RWPE1 (cell line): ENCODE data around the gene PLS3.

Experiments
- CTCF ChIA-PET: fragments of 350-600 bp; sonication (Branson Sonifier 250); formaldehyde crosslinking; extraction: SDS; loops from one replicate; lab custom pipeline; 2021; lab: Yijun Ruan, JAX
- POLR2A ChIA-PET: fragments of 400-600 bp; formaldehyde crosslinking; extraction: SDS; loops from one replicate; lab custom pipeline; 2020; ENCODE audit warnings: antibody characterized with exemption; ENCODE audit not compliant: low non-redundant PET; lab: Yijun Ruan, JAX
- DNase-seq: peaks from one replicate; pipeline ENCODE4 v3.0.0; 2012; ENCODE audit warnings: low spot score
- H3K27ac ChIP-seq: fragments of 450-650 bp; 2 replicates; pipeline ENCODE4 v1.5.1; 2017
- TF ChIP-seq, protein P1 (sequence below): fragments of 450-650 bp; conservative IDR thresholded peaks from 2 replicates; pipeline ENCODE4 v1.5.1; 2017; ENCODE audit warnings: low read depth, mild to moderate bottlenecking

The PLS3 gene

DNA sequence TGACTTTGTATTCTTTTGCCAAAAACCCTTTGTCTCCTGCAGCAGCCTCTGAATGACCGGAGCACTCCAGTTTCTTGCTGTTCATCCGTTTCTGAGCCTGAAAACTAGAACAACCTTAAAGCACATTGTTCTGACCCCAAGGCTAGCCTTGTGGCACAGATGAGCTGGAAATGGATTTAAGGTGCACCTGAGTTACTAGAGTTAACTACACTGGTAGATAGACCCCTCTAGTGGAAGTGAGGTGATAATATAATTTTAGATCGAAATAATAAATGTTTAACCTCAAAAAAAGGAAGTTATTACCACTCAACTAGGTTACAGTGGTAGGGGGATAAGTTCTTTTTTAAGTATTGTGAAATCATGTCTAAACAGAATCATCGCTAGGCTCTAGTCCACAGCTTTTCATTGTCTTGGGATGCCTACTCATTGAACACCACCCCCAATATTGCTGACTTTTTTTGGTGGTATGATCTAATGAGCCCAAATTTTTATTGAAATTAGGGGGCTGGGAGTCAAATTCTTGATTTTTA, 2.7 kb downstream of the PLS3 start:
- POLR2A ChIA-PET = interaction anchor here (0.5 kb wide), 1 partner anchor 1524 kb away, joined by 3 read pairs; no protein-coding TSS in a partner anchor
- DNase-seq = no peak
- CTCF ChIA-PET = no interaction called here
- no peak overlapping the region for H3K27ac ChIP-seq
- TF ChIP-seq, protein P1, sequence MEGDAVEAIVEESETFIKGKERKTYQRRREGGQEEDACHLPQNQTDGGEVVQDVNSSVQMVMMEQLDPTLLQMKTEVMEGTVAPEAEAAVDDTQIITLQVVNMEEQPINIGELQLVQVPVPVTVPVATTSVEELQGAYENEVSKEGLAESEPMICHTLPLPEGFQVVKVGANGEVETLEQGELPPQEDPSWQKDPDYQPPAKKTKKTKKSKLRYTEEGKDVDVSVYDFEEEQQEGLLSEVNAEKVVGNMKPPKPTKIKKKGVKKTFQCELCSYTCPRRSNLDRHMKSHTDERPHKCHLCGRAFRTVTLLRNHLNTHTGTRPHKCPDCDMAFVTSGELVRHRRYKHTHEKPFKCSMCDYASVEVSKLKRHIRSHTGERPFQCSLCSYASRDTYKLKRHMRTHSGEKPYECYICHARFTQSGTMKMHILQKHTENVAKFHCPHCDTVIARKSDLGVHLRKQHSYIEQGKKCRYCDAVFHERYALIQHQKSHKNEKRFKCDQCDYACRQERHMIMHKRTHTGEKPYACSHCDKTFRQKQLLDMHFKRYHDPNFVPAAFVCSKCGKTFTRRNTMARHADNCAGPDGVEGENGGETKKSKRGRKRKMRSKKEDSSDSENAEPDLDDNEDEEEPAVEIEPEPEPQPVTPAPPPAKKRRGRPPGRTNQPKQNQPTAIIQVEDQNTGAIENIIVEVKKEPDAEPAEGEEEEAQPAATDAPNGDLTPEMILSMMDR = no peak

DNA sequence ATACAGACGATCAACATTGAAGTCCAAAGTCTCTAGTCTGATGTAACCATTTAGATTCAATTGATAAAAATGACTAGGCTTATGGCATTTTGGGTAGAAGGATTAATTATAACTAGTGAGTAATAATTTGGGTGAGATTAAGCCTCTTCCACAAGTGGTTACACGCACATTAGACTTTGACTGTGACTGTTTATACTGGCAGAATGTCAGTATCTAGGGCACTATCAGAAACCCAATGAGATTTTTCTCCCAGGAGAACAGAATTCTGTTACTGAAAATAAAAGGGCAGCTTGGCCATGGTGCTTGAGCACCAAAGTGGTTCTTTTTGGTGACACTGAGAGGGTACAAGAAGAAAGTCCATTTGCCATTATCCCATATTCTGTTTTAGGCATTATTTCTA, 3.3 kb downstream of the PLS3 start:
- TF ChIP-seq, protein P1 = no peak
- CTCF ChIA-PET = no interaction called here
- H3K27ac ChIP-seq = no peak overlapping the region
- POLR2A ChIA-PET = interaction anchor here (0.5 kb wide), 1 partner anchor 1525 kb away, joined by 3 read pairs; no protein-coding TSS in a partner anchor
- DNase-seq = no peak

DNA sequence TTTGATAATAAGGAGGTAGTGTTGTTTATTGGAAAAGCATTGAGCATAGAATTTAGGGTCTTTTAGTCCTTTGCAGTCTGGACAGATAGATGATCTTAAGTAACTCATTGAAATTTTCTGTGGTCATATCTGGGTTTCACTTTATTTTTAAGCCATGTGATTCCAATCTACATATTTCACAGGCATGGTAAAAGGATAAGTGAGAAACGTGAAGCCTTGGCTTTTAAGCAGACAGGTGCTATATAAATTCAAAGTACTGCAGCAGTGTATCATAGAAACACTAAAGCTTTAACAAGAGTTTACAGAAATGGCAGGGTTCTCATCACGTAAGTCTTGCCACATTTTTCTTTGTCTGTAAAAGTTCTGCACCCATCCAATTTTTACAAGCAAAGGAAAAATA, 4.9 kb downstream of the PLS3 start:
- TF ChIP-seq, protein P1 = no peak
- ChIA-PET CTCF (no interaction called here), POLR2A (no interaction called here)
- DNase-seq = no peak
- H3K27ac ChIP-seq = no peak overlapping the region

DNA sequence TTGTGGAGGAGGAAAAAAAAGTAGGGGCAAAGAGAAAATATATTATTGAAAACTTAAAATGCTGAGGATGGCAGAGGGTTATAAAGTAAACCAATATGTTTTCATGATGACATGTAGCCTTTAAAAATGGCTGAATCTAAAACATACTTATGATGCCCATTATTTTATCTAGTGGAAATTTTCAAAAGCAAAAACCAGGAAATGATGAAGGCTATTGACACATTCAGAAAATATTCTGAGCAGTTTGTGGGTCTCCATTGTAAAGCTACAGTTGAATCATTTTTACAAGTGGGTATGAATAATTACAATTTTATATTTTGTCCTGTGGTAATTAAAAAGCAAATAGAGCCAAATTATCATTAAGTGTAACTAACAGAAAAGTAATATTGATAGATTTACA, 10.7 kb downstream of the PLS3 start:
- TF ChIP-seq, protein P1 = no peak
- ChIA-PET CTCF (no interaction called here), POLR2A (no interaction called here)
- no peak for DNase-seq
- no peak overlapping the region for H3K27ac ChIP-seq

DNA sequence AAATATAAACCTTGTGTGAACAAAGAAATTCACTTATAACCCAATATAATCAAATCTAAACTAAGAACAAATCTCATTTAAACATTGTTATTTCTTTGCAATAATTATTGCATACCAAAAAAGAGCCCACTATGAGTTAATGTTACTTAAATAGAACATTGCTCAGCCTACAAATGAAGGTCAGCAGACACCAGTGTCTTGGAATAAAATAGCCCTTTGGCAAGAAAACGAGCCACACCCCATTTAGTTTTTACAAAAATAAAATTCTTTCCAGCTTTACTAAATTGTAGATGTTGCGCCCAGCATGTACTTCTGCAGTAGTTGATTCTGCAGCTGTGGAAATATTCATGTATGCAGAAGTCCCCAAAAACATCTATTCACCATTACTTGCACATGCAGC, 12.2 kb downstream of the PLS3 start:
- POLR2A ChIA-PET = no interaction called here
- H3K27ac ChIP-seq = no peak overlapping the region
- TF ChIP-seq, protein P1 = no peak
- CTCF ChIA-PET = no interaction called here
- DNase-seq = no peak

DNA sequence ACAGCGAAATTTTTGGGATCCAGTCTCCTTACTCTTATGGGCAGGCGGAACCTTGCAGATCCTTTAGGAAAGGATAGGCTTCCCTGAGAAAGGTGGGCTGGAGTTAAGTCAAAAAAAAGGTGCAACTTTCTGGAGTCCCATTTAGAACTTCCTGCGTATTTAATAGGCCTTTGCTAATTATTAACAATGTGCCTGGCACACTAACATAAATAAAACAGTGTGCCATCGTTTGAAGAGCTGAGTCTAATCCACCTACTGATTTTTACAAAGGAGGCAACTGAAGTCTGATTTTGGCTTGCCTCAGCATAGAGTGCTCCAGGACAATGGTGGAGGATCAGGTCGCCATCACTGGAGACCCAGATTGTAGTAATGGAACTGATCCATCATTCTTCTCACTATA, 15.7 kb downstream of the PLS3 start:
- no peak for DNase-seq
- no peak overlapping the region for H3K27ac ChIP-seq
- CTCF ChIA-PET = no interaction called here
- POLR2A ChIA-PET = no interaction called here
- TF ChIP-seq, protein P1 = no peak

DNA sequence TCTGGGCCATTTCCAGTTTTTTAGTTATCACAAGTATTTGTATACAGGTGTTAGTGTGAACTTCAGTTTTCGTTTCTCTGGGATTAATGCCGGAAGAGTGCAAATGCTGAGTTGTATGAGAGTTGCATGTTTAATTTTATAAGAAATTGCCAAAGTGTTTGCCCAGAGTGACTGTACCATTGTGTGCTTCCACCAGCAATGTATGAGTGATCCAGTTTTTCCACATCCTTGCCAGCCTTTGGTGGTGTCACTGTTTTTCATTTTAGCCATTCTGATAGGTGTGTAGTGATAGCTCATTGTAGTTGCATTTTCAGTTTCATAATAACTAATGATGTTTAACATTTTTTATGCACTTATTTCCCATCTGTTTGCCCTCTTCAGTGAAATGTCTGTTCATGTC, 18.4 kb downstream of the PLS3 start:
- TF ChIP-seq, protein P1 = no peak
- ChIA-PET CTCF (no interaction called here), POLR2A (no interaction called here)

More for the DNA sequence above, 18.4 kb downstream of the PLS3 start:
- H3K27ac ChIP-seq = no peak overlapping the region
- no peak for DNase-seq
